ENCODE results near the gene TMEM270. TPM values are rescaled to one million over a fixed set of nuclear protein-coding genes. Genes with fewer than 3 reads are reported as not detected.

Gene TMEM270
- total RNA-seq, 4 donors from 2014 or later, result not detected

DNA sequence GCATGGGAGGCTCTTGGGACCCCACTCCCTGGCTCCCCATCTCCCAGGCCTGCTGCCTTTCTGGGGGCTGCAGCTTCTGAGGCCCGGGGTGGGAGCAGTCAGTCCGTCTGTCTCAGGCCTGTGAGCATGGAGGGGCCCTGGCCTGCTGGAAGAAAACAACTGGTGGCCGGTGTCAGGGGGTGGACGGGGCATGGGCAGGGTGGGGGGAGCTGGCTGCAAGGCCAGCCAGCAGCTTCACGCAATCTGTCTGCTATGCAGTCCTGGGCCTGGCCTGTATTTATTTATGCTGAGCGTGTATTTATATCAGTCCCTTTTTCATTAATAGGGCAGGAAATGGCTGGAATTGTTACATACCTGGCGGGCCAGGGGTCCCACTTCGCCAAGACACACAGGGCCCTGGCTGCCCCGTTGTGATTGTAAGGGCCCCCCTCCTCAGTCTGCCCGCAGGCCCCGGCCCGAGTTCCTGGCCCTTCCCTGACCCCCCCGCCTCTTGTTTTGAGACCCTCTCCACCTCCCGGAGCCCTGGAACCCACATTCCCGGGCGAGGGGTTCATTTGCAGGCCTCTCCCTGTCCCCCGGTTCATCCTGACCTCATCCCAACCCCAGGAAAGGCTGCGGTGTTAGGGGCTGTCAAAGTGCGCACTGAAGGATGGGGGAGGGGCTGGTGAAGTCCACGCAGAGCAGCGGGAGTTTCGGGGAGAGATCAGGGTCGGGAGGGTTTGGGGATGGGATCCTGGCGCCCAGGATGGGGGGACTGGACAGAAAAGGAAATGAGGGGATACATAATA is 8.2 kb downstream of the TMEM270 start:
- in situ Hi-C loops (cut with MboI; ENCODE audit: low sequenced_read_pairs in 4 of 4) (loop anchor here in 1 of 4 donors (25.0 kb wide), 1 partner anchor 257 kb away; the partner anchor contains the start of gene MLXIPL), intact Hi-C loops (cut with DNase I; ENCODE audit: low total_unique reads) (loop anchor here (5.0 kb wide), 2 partner anchors 108 to 533 kb away; no protein-coding TSS in a partner anchor)
- Histone ChIP-seq H3K27me3 (no peaks in the 10 kb centered on the region), H3K36me3 (no peaks in the 10 kb centered on the region), H3K4me1 (peaks cover 0 to 6% of the 10 kb centered on the region in 2 donors), H3K4me3 (no peak overlapping the region), H3K9me3 (no peaks in the 10 kb centered on the region), H3K27ac (no peak overlapping the region)
- ATAC-seq (no peak), DNase-seq (no peak)
- TF ChIP-seq, protein P1, sequence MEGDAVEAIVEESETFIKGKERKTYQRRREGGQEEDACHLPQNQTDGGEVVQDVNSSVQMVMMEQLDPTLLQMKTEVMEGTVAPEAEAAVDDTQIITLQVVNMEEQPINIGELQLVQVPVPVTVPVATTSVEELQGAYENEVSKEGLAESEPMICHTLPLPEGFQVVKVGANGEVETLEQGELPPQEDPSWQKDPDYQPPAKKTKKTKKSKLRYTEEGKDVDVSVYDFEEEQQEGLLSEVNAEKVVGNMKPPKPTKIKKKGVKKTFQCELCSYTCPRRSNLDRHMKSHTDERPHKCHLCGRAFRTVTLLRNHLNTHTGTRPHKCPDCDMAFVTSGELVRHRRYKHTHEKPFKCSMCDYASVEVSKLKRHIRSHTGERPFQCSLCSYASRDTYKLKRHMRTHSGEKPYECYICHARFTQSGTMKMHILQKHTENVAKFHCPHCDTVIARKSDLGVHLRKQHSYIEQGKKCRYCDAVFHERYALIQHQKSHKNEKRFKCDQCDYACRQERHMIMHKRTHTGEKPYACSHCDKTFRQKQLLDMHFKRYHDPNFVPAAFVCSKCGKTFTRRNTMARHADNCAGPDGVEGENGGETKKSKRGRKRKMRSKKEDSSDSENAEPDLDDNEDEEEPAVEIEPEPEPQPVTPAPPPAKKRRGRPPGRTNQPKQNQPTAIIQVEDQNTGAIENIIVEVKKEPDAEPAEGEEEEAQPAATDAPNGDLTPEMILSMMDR (IDR thresholded peaks at IDR 0.05 in 4 of 5, conservative IDR thresholded peaks at IDR 0.05 in 1 of 5), result no peak

GRCh38 chr7:73870041-73870492 is 9.1 kb downstream of the TMEM270 start:
- ATAC-seq, result no peak
- peaks cover 0 to 6% of the 10 kb centered on the region in 2 donors for H3K4me1 ChIP-seq
- H3K27me3 ChIP-seq, result no peaks in the 10 kb centered on the region
- no peaks in the 10 kb centered on the region for H3K9me3 ChIP-seq
- DNase-seq, result no peak
- in situ Hi-C loops (cut with MboI; ENCODE audit: low sequenced_read_pairs in 4 of 4), result loop anchor here in 2 of 4 donors (10.0 to 25.0 kb wide), 2 partner anchors 155 to 258 kb away; partner anchors contain the start of genes ELN (in 1 of the 2) and MLXIPL (in 1 of the 2)
- intact Hi-C loops (cut with DNase I; ENCODE audit: low total_unique reads), result no loop called here
- H3K36me3 ChIP-seq, result no peaks in the 10 kb centered on the region
- H3K27ac ChIP-seq, result no peak overlapping the region
- TF ChIP-seq, protein P1 (IDR thresholded peaks at IDR 0.05 in 4 of 5, conservative IDR thresholded peaks at IDR 0.05 in 1 of 5), result no peak
- no peak for TF ChIP-seq POLR2A (IDR thresholded peaks at IDR 0.05)
- H3K4me3 ChIP-seq, result no peak overlapping the region

DNA sequence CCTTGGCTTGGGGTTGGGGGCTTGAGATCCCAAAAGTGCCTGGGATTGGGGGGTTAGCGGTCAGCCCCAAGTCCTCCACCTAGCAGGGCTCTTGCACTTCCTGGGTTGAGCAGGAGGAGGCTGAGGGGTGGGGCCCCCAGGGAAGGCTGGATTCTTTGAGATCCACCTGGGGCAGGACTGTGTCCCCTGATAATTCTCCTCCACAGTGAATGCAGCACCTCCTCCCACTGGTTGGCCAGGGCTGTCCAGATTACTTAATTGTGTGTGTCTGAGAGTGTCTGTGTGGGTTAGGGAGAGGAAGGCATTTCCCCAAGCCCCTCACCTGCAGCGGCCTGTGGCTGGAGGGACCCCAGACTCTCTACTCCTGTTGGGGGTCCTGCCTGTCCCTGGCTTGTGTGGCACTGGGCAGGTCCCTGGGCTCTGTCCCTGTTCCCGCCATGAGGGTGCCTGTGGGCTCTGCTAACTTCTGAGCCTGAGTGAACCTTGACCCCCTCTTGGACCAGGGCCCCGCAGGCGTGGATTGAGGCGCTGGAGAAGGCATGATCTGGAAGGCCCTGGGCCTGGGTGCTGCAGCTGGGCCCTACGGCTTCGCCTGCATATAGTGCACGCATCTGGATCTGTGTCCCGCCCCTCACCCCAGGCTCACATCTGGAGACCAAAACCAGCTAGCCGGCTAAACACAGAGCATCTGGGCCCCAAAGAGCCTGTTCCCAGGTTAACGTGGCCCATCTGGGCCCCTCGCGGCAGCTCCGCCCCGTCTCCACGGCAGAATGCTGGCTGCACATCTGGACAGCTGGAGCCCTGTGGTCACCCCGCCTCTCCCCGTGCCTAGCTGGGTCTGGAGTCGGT is 10.4 kb downstream of the TMEM270 start:
- H3K4me3 ChIP-seq, result no peak overlapping the region
- H3K27me3 ChIP-seq, result no peaks in the 10 kb centered on the region
- peaks cover 0 to 6% of the 10 kb centered on the region in 2 donors for H3K4me1 ChIP-seq
- H3K36me3 ChIP-seq, result no peaks in the 10 kb centered on the region
- H3K9me3 ChIP-seq, result no peaks in the 10 kb centered on the region
- ATAC-seq (no peak), DNase-seq (no peak)
- no peak for TF ChIP-seq POLR2A (IDR thresholded peaks at IDR 0.05)
- TF ChIP-seq, protein P1 (IDR thresholded peaks at IDR 0.05 in 4 of 5, conservative IDR thresholded peaks at IDR 0.05 in 1 of 5), result no peak
- in situ Hi-C loops (cut with MboI; ENCODE audit: low sequenced_read_pairs in 4 of 4) (loop anchor here in 2 of 4 donors (10.0 to 25.0 kb wide), 2 partner anchors 153 to 259 kb away; partner anchors contain the start of genes ELN (in 1 of the 2) and MLXIPL (in 1 of the 2)), intact Hi-C loops (cut with DNase I; ENCODE audit: low total_unique reads) (no loop called here)
- H3K27ac ChIP-seq, result no peak overlapping the region

- no peak for DNase-seq
- no peak for TF ChIP-seq POLR2A (IDR thresholded peaks at IDR 0.05)
- TF ChIP-seq, protein P1 (IDR thresholded peaks at IDR 0.05 in 4 of 5, conservative IDR thresholded peaks at IDR 0.05 in 1 of 5), result no peak
These were observed 11.3 kb downstream of the TMEM270 start for GRCh38 chr7:73872056-73872908.

More at GRCh38 chr7:73872056-73872908, 11.3 kb downstream of the TMEM270 start:
- ATAC-seq, result no peak
- H3K27me3 ChIP-seq, result no peaks in the 10 kb centered on the region
- no peaks in the 10 kb centered on the region for H3K9me3 ChIP-seq
- no peak overlapping the region for H3K27ac ChIP-seq
- H3K4me3 ChIP-seq, result no peak overlapping the region
- peaks cover 0 to 6% of the 10 kb centered on the region in 2 donors for H3K4me1 ChIP-seq
- no peaks in the 10 kb centered on the region for H3K36me3 ChIP-seq
- in situ Hi-C loops (cut with MboI; ENCODE audit: low sequenced_read_pairs in 4 of 4), result loop anchor here in 2 of 4 donors (10.0 to 25.0 kb wide), 2 partner anchors 153 to 260 kb away; partner anchors contain the start of genes ELN (in 1 of the 2) and MLXIPL (in 1 of the 2)
- intact Hi-C loops (cut with DNase I; ENCODE audit: low total_unique reads), result no loop called here

All from gastrocnemius medialis (tissue), 4 donors.